ENCODE data around the gene SMS. TPM values are rescaled to one million over a fixed set of nuclear protein-coding genes. Genes with fewer than 3 reads are reported as not detected.

The SMS gene
- total and polyA plus RNA-seq, 8 donors, result 9.6 to 75.8 (median 46.3) TPM

- H3K36me3 ChIP-seq, result peaks cover 0 to 31% (median 24%) of the 10 kb centered on the region in 4 donors
- intact Hi-C loops (cut with DNase I; ENCODE audit: low total_unique reads), result no loop called here
- H3K9me3 ChIP-seq, result no peaks in the 10 kb centered on the region
- 33 to 37% (median 34%) methylated on average over 6 of the region's 6 CpGs for WGBS, 5 donors
- H3K4me3 ChIP-seq, result no peak overlapping the region
- peak in 1 of 2 donors; percentile 63 for DNase-seq
- H3K4me1 ChIP-seq, result peaks cover 0 to 29% (median 4%) of the 10 kb centered on the region in 4 donors
- peak overlapping the region; percentile 26 to 75 (median 61) for H3K27ac ChIP-seq
- TF ChIP-seq EP300 (IDR thresholded peaks at IDR 0.05) (no peak), POLR2AphosphoS5 (IDR thresholded peaks at IDR 0.05) (peak in 1 of 3 donors; percentile 53), POLR2A (IDR thresholded peaks at IDR 0.05) (no peak), CTCF (IDR thresholded peaks at IDR 0.05) (peak in 2 of 7 experiments; percentile 14 to 18)
- no peaks in the 10 kb centered on the region for H3K27me3 ChIP-seq
These were observed 35.3 kb downstream of the SMS start for GRCh38 chrX:21975812-21976211.

GRCh38 chrX:21978346-21978745 lies 37.8 kb downstream of the SMS start:
- 87 to 98% (median 89%) methylated on average over 5 of the region's 5 CpGs for WGBS, 5 donors
- Histone ChIP-seq H3K4me1 (peaks cover 0 to 25% (median 4%) of the 10 kb centered on the region in 4 donors), H3K27ac (no peak overlapping the region), H3K9me3 (no peaks in the 10 kb centered on the region), H3K36me3 (peaks cover 0 to 31% (median 24%) of the 10 kb centered on the region in 4 donors), H3K27me3 (no peaks in the 10 kb centered on the region), H3K4me3 (no peak overlapping the region)
- intact Hi-C loops (cut with DNase I; ENCODE audit: low total_unique reads), result no loop called here
- DNase-seq, result no peak
- TF ChIP-seq EP300 (IDR thresholded peaks at IDR 0.05) (no peak), POLR2AphosphoS5 (IDR thresholded peaks at IDR 0.05) (no peak), POLR2A (IDR thresholded peaks at IDR 0.05) (no peak), CTCF (IDR thresholded peaks at IDR 0.05) (no peak)

- peaks cover 0 to 5% (median 0%) of the 10 kb centered on the region in 4 donors for H3K4me1 ChIP-seq
- no peaks in the 10 kb centered on the region for H3K27me3 ChIP-seq
- peaks cover 0 to 30% (median 22%) of the 10 kb centered on the region in 4 donors for H3K36me3 ChIP-seq
- no peak overlapping the region for H3K27ac ChIP-seq
- DNase-seq, result no peak
- WGBS, 5 donors, result 70 to 89% (median 86%) methylated on average over 4 to 6 of the region's 6 CpGs
- no peaks in the 10 kb centered on the region for H3K9me3 ChIP-seq
- TF ChIP-seq EP300 (IDR thresholded peaks at IDR 0.05), result no peak
- no peak overlapping the region for H3K4me3 ChIP-seq
- intact Hi-C loops (cut with DNase I; ENCODE audit: low total_unique reads), result no loop called here
These were observed 41.8 kb downstream of the SMS start for GRCh38 chrX:21982311-21982710.

- peaks cover 0 to 31% (median 19%) of the 10 kb centered on the region in 4 donors for H3K36me3 ChIP-seq
- DNase-seq, result peak; percentile 74 to 91
- H3K9me3 ChIP-seq, result no peaks in the 10 kb centered on the region
- TF ChIP-seq EP300 (IDR thresholded peaks at IDR 0.05) (no peak), CTCF (IDR thresholded peaks at IDR 0.05) (peak in 5 of 7 experiments; percentile 62 to 97 (median 87))
- WGBS, 5 donors, result 0 to 11% (median 10%) methylated on average over 3 of the region's 3 CpGs
- no peaks in the 10 kb centered on the region for H3K27me3 ChIP-seq
- intact Hi-C loops (cut with DNase I; ENCODE audit: low total_unique reads), result no loop called here
- H3K4me1 ChIP-seq, result peaks cover 0 to 5% (median 0%) of the 10 kb centered on the region in 4 donors
- H3K27ac ChIP-seq, result no peak overlapping the region
- no peak overlapping the region for H3K4me3 ChIP-seq
These were observed 44.8 kb downstream of the SMS start for GRCh38 chrX:21985332-21985777.

GRCh38 chrX:21986596-21986995 lies 46.1 kb downstream of the SMS start:
- no peak for TF ChIP-seq POLR2AphosphoS5 (IDR thresholded peaks at IDR 0.05)
- TF ChIP-seq EP300 (IDR thresholded peaks at IDR 0.05), result no peak
- TF ChIP-seq CTCF (IDR thresholded peaks at IDR 0.05), result no peak
- no peak for TF ChIP-seq POLR2A (IDR thresholded peaks at IDR 0.05)
- Histone ChIP-seq H3K27ac (no peak overlapping the region), H3K27me3 (no peaks in the 10 kb centered on the region), H3K4me1 (peaks cover 0 to 5% (median 0%) of the 10 kb centered on the region in 4 donors), H3K4me3 (no peak overlapping the region), H3K9me3 (no peaks in the 10 kb centered on the region), H3K36me3 (peaks cover 0 to 37% (median 23%) of the 10 kb centered on the region in 4 donors)
- intact Hi-C loops (cut with DNase I; ENCODE audit: low total_unique reads), result no loop called here
- WGBS, 5 donors, result 5 to 67% (median 42%) methylated on average over 1 of the region's 1 CpG
- no peak for DNase-seq

Measured in stomach (tissue), 9 donors.